ENCODE data around the gene NOTCH1. TPM values are rescaled to one million over a fixed set of nuclear protein-coding genes. Genes with fewer than 3 reads are reported as not detected.

NOTCH1 gene
- total RNA-seq, 1 donor from 2014 or later = 29.7 TPM

GRCh38 chr9:136550439-136551289 lies 4.8 kb upstream of the NOTCH1 start:
- intact Hi-C loops (cut with DNase I) = no loop called here
- no peak for DNase-seq (ENCODE audit: low spot score)

DNA sequence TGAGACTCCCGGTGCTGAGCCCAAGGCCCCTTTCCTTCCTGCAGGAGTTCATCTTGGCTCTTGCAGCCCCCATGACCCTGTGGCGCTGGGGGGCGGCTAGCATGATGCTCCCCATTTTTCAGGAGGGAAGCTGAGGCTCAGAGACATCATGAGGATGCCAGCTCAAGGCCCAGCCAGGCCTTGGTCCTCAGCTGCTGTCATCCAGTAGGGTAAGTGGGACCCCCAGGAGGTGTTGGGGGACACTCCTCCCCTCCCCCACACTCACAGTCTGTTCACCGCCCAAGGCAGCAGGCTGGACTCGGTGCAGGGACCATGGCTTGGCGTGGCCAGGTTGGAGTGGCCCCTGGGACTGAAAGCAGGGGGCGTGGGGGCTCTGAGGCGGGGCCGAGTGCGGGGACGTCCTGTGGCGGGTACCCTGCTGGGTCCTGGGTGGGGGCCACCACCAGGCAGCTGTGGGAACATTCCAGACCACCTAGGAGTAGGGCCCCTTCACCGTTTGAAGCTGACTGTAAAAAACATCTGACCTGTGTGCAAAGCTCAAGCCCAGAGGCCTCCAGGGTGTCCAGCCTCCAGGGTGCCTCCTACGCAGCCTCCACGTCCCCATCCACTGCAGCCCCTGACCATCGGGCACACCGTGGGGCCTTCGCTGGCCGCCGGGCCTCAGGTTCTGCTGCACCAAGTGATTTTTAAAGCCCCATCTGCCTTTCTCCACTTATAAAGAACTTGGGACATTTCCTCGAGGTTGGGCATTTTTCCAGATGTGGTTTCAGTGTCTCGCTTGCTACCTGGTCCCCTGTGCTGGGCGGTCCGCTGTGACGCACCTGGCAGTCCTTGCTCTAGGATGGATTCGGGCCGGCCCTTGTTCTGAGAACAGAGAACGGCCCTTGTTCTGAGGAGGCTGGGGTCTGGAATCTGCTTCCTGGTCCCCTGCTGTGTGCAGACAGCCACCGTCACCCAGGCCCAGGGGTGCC lies 3.4 kb upstream of the NOTCH1 start:
- intact Hi-C loops (cut with DNase I) = loop anchor here (5.0 kb wide), 2 partner anchors 62 to 68 kb away; no protein-coding TSS in a partner anchor
- no peak for DNase-seq (ENCODE audit: low spot score)

GRCh38 chr9:136547508-136548215 lies 1.8 kb upstream of the NOTCH1 start:
- intact Hi-C loops (cut with DNase I) = loop anchor here (2.0 to 5.0 kb wide), 3 partner anchors 17 to 70 kb away; no protein-coding TSS in a partner anchor
- DNase-seq (ENCODE audit: low spot score) = no peak

GRCh38 chr9:136546697-136547501 lies 1.1 kb upstream of the NOTCH1 start:
- intact Hi-C loops (cut with DNase I) = loop anchor here (2.0 to 5.0 kb wide), 3 partner anchors 18 to 70 kb away; no protein-coding TSS in a partner anchor

GRCh38 chr9:136545692-136545964 lies 220 bp downstream of the NOTCH1 start:
- no peak for DNase-seq (ENCODE audit: low spot score)
- intact Hi-C loops (cut with DNase I) = loop anchor here (5.0 kb wide), 2 partner anchors 58 to 72 kb away; no protein-coding TSS in a partner anchor

More at GRCh38 chr9:136546697-136547501, 1.1 kb upstream of the NOTCH1 start:
- peak; percentile 87 for DNase-seq (ENCODE audit: low spot score)

DNA sequence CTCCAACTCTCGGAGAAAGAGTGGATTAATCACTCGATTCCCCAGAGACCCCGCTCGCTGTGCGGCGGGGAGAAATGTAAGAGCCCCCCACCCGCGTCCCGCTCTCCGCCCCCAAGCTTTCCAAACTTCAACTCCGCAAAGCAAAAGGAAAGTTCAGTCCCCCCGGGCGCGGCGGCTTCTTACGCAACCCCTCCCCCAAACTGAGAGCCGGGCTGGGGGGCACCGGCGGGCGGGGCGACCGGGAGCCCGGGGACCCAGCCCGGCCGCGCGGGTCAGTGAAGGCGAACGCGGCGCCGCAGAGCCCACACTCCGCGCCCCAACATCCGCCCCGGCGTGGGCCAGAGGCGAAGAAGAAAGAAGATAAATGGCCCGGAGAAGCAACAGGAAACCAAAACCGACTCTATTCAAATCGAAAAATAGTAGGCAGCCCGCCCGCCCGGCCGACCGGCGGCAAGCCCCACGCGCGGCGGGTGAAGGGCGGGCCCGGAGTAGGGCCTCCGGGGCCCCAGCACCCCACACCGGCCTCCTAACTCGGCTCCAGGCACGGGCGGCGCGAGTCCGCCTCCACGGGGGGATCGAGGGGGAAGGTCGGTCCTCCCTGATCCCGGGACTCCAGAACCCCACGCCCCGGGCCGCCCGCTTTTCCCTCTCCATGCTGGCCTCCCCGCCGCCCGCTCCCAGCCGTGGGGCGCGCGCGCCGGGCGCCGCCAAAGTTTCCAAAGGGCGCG lies 720 bp downstream of the NOTCH1 start:
- intact Hi-C loops (cut with DNase I) = loop anchor here (5.0 kb wide), 2 partner anchors 58 to 72 kb away; no protein-coding TSS in a partner anchor
- DNase-seq (ENCODE audit: low spot score) = no peak

DNA sequence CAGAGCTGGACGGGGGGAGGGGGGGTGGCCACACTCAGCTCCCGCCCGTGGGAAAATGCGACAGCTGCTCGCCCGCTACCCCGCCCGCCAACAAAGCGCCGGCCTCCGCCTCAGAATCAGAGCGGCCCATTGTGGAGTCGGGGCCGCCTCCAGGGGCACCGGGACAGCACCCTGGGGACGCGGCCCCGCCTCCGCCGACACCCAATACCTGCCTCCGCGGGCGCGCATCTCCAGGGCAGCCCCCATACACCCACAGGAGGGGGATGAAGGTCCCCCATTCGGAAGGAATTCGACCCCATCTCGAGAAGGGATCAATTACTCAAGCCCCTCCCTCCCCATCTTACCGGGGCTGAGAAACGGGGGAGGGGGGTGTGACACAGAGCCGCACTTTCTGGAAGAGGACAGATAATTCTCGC lies 1.3 kb downstream of the NOTCH1 start:
- intact Hi-C loops (cut with DNase I) = no loop called here
- DNase-seq (ENCODE audit: low spot score) = peak; percentile 90

GRCh38 chr9:136543830-136544547 lies 1.9 kb downstream of the NOTCH1 start:
- intact Hi-C loops (cut with DNase I) = no loop called here
- DNase-seq (ENCODE audit: low spot score) = no peak

DNA sequence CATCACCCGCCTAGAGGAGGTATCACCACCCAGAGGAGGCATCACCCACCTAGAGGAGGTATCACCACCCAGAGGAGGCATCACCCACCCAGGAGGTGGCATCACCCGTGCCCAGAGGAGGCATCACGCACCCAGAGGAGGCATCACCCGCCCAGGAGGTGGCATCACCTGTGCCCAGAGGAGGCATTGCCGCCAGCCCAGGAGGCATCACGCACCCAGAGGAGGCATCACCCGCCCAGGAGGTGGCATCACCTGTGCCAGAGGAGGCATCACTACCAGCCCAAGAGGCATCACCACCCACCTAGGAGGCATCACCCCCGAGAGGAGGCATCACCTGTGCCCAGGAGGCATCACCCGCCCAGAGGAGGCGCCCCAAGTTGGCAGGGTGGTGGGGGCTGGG lies 2.6 kb downstream of the NOTCH1 start:
- DNase-seq (ENCODE audit: low spot score) = no peak
- intact Hi-C loops (cut with DNase I) = no loop called here

GRCh38 chr9:136542241-136543040 lies 3.4 kb downstream of the NOTCH1 start:
- no peak for DNase-seq (ENCODE audit: low spot score)
- intact Hi-C loops (cut with DNase I) = no loop called here

GRCh38 chr9:136541709-136542108 lies 4.1 kb downstream of the NOTCH1 start:
- intact Hi-C loops (cut with DNase I) = no loop called here

GRCh38 chr9:136541179-136541578 lies 4.7 kb downstream of the NOTCH1 start:
- DNase-seq (ENCODE audit: low spot score) = no peak
- intact Hi-C loops (cut with DNase I) = no loop called here

More at GRCh38 chr9:136541709-136542108, 4.1 kb downstream of the NOTCH1 start:
- DNase-seq (ENCODE audit: low spot score) = no peak

DNA sequence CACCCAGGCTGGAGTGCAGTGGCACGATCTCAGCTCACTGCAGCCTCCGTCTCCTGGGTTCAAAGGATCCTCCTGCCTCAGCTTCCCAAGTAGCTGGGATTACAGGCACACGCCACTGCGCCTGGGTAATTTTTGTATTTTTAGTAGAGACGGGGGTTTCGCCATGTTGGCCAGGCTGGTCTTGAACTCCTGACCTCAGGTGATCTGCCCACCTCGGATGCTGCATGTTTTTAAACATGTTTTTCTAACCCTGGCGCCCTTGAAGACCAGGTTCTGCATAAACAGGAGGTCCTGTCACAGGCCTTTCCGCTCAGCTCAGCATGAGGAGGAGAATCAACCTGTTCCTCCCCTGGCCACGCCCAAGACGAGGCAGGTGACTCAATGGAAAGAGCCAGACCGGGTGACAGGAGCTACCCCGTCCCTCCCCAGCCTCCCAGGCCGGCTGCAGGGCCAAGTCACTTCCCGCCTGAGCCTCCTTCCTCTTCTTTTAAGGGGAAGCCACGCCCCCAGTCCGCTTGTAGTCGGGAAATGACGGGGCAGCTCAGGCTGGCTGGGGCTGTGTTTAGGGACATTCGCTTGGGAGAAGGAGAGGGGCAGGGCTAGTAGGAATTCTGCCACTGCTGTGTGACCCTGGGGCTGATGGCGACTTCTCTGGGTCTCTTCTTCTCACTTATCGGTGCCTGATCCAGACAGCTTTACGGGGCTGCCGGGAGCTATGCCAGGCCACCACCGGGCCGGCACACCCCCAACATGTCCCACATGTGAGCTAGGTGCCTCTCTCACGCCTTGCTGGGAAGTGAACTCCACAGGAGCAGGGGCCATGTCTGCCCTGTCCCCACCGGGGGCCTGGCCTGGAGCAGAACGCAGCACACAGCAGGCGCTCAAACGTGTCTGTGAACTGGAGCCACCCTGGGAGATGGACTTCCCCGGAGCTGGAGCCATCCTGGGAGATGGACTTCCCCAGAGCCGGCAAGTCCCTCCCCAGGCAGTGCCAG lies 6.1 kb downstream of the NOTCH1 start:
- DNase-seq (ENCODE audit: low spot score) = peak; percentile 99
- intact Hi-C loops (cut with DNase I) = loop anchor here (5.0 kb wide), 1 partner anchor 47 kb away; no protein-coding TSS in a partner anchor

GRCh38 chr9:136538599-136539426 lies 7.0 kb downstream of the NOTCH1 start:
- DNase-seq (ENCODE audit: low spot score) = peak; percentile 87
- intact Hi-C loops (cut with DNase I) = loop anchor here (5.0 kb wide), 1 partner anchor 47 kb away; no protein-coding TSS in a partner anchor

Measured in cardiac septum (tissue), 1 donor.